GM18519 (cell line): ENCODE measurements around the gene PPP6R3.
"Not testable (repeated sequence)": the region's sequence is repeated elsewhere in the genome, so short reads cannot be mapped to it uniquely, and the experiment has no call there.

Experiments
- ATAC-seq: cut with Tn5 transposase; IDR thresholded peaks from one replicate; pipeline ENCODE4 v1.9.1; 2021; ENCODE audit warnings: mild to moderate bottlenecking, moderate library complexity; ENCODE audit not compliant: unreplicated experiment, low FRiP score

The PPP6R3 gene

GRCh38 chr11:68434159-68434558 is 26.4 kb upstream of the PPP6R3 start:
- ATAC-seq, result not testable (repeated sequence)

- no peak for ATAC-seq
Measured at GRCh38 chr11:68436162-68436888, 24.2 kb upstream of the PPP6R3 start.

- no peak for ATAC-seq
Measured at GRCh38 chr11:68436985-68437926, 23.3 kb upstream of the PPP6R3 start.

GRCh38 chr11:68437927-68438657 is 22.5 kb upstream of the PPP6R3 start:
- no peak for ATAC-seq

- ATAC-seq, result no peak
Measured at GRCh38 chr11:68438658-68439259, 21.8 kb upstream of the PPP6R3 start.

- no peak for ATAC-seq
Measured at GRCh38 chr11:68439355-68440065, 21.0 kb upstream of the PPP6R3 start.

- no peak for ATAC-seq
Measured at GRCh38 chr11:68440224-68440623, 20.3 kb upstream of the PPP6R3 start.

GRCh38 chr11:68441466-68442230 is 18.9 kb upstream of the PPP6R3 start:
- ATAC-seq, result no peak

GRCh38 chr11:68442433-68442832 is 18.1 kb upstream of the PPP6R3 start:
- ATAC-seq, result no peak

GRCh38 chr11:68444566-68444965 is 16.0 kb upstream of the PPP6R3 start:
- ATAC-seq, result no peak

GRCh38 chr11:68445531-68446035 is 15.0 kb upstream of the PPP6R3 start:
- ATAC-seq, result no peak

- no peak for ATAC-seq
Measured at GRCh38 chr11:68446046-68446725, 14.4 kb upstream of the PPP6R3 start.

- no peak for ATAC-seq
Measured at GRCh38 chr11:68447015-68447801, 13.3 kb upstream of the PPP6R3 start.

GRCh38 chr11:68447914-68448313 is 12.6 kb upstream of the PPP6R3 start:
- not testable (repeated sequence) for ATAC-seq

- ATAC-seq, result no peak
Measured at GRCh38 chr11:68448604-68449011, 11.9 kb upstream of the PPP6R3 start.

- ATAC-seq, result no peak
Measured at GRCh38 chr11:68449951-68450350, 10.6 kb upstream of the PPP6R3 start.

GRCh38 chr11:68450711-68451110 is 9.8 kb upstream of the PPP6R3 start:
- no peak for ATAC-seq

- ATAC-seq, result no peak
Measured at GRCh38 chr11:68454767-68455166, 5.8 kb upstream of the PPP6R3 start.
